ENCODE measurements around the gene CMYA5.

The CMYA5 gene

DNA sequence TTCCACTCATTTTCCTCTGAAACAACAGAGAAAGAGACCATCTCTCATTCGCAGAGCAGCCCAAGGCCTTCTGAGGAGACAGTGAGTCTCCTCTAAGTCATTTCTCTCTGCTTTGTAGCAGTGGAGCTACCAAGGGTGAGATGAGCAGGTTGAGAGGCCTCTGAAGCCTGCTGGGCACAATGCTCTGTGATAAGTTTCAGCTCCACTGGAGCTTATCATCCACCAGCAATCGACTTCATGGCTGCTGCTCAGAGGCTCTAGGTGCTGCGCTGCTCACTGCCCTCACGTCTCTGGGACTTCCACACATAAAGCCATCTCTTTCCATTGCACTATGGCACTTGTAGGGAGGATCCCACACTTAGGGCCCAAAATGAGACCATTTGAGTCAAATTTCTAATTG lies 96.3 kb downstream of the CMYA5 start:
- peaks cover 3% of the 10 kb centered on the region; the same call in 1 of the 2 replicates for H3K4me1 ChIP-seq (ENCODE audit: low read length)
- H3K9me3 ChIP-seq (ENCODE audit: insufficient read depth, low read length): no peaks in the 10 kb centered on the region
- no peak overlapping the region for H3K27ac ChIP-seq (ENCODE audit: low read length)
- no peaks in the 10 kb centered on the region for H3K27me3 ChIP-seq (ENCODE audit: low read depth, low read length)
- H3K4me3 ChIP-seq (ENCODE audit: low read length): no peak overlapping the region
- no peaks in the 10 kb centered on the region for H3K79me2 ChIP-seq (ENCODE audit: low read length)
- no peaks in the 10 kb centered on the region for H3K36me3 ChIP-seq (replicated peaks; ENCODE audit: low read depth, low read length)
- no peak overlapping the region for H2AFZ ChIP-seq (ENCODE audit: low read depth, low read length)
- no peak overlapping the region for H3K4me2 ChIP-seq (ENCODE audit: low read length)
- no peaks in the 10 kb centered on the region for H4K20me1 ChIP-seq (ENCODE audit: insufficient read depth, low read length)
- no peak overlapping the region for H3K9ac ChIP-seq (ENCODE audit: low read length)
- TF ChIP-seq CTCF (IDR thresholded peaks at IDR 0.05; ENCODE audit: low read depth, low read length) (no peak), EZH2phosphoT487 (IDR thresholded peaks at IDR 0.05; ENCODE audit: low read depth) (no peak)

GRCh38 chr5:79787448-79787847 lies 97.8 kb downstream of the CMYA5 start:
- no peaks in the 10 kb centered on the region for H4K20me1 ChIP-seq (ENCODE audit: insufficient read depth, low read length)
- no peaks in the 10 kb centered on the region for H3K79me2 ChIP-seq (ENCODE audit: low read length)
- H3K27me3 ChIP-seq (ENCODE audit: low read depth, low read length): no peaks in the 10 kb centered on the region
- H3K36me3 ChIP-seq (replicated peaks; ENCODE audit: low read depth, low read length): no peaks in the 10 kb centered on the region
- no peaks in the 10 kb centered on the region for H3K9me3 ChIP-seq (ENCODE audit: insufficient read depth, low read length)
- H3K4me3 ChIP-seq (ENCODE audit: low read length): no peak overlapping the region
- H3K4me1 ChIP-seq (ENCODE audit: low read length): peaks cover 3% of the 10 kb centered on the region; the same call in 1 of the 2 replicates
- no peak overlapping the region for H3K9ac ChIP-seq (ENCODE audit: low read length)
- no peak overlapping the region for H2AFZ ChIP-seq (ENCODE audit: low read depth, low read length)
- H3K4me2 ChIP-seq (ENCODE audit: low read length): no peak overlapping the region
- TF ChIP-seq CTCF (IDR thresholded peaks at IDR 0.05; ENCODE audit: low read depth, low read length) (no peak), EZH2phosphoT487 (IDR thresholded peaks at IDR 0.05; ENCODE audit: low read depth) (no peak)
- H3K27ac ChIP-seq (ENCODE audit: low read length): no peak overlapping the region

GRCh38 chr5:79791843-79792242 lies 102.2 kb downstream of the CMYA5 start:
- Histone ChIP-seq H3K79me2 (ENCODE audit: low read length) (no peaks in the 10 kb centered on the region), H3K27me3 (ENCODE audit: low read depth, low read length) (no peaks in the 10 kb centered on the region), H3K4me1 (ENCODE audit: low read length) (no peaks in the 10 kb centered on the region), H3K36me3 (replicated peaks; ENCODE audit: low read depth, low read length) (no peaks in the 10 kb centered on the region), H3K4me3 (ENCODE audit: low read length) (no peak overlapping the region), H2AFZ (ENCODE audit: low read depth, low read length) (no peak overlapping the region), H4K20me1 (ENCODE audit: insufficient read depth, low read length) (no peaks in the 10 kb centered on the region), H3K9ac (ENCODE audit: low read length) (no peak overlapping the region), H3K9me3 (ENCODE audit: insufficient read depth, low read length) (no peaks in the 10 kb centered on the region), H3K27ac (ENCODE audit: low read length) (no peak overlapping the region), H3K4me2 (ENCODE audit: low read length) (no peak overlapping the region)
- TF ChIP-seq CTCF (IDR thresholded peaks at IDR 0.05; ENCODE audit: low read depth, low read length) (no peak), EZH2phosphoT487 (IDR thresholded peaks at IDR 0.05; ENCODE audit: low read depth) (no peak)

- no peak overlapping the region for H3K27ac ChIP-seq (ENCODE audit: low read length)
- H3K9ac ChIP-seq (ENCODE audit: low read length): no peak overlapping the region
- H3K4me2 ChIP-seq (ENCODE audit: low read length): no peak overlapping the region
- H3K36me3 ChIP-seq (replicated peaks; ENCODE audit: low read depth, low read length): no peaks in the 10 kb centered on the region
- H3K4me1 ChIP-seq (ENCODE audit: low read length): no peaks in the 10 kb centered on the region
- no peaks in the 10 kb centered on the region for H3K27me3 ChIP-seq (ENCODE audit: low read depth, low read length)
- no peak overlapping the region for H2AFZ ChIP-seq (ENCODE audit: low read depth, low read length)
- TF ChIP-seq CTCF (IDR thresholded peaks at IDR 0.05; ENCODE audit: low read depth, low read length) (no peak), EZH2phosphoT487 (IDR thresholded peaks at IDR 0.05; ENCODE audit: low read depth) (no peak)
- H3K9me3 ChIP-seq (ENCODE audit: insufficient read depth, low read length): no peaks in the 10 kb centered on the region
- no peaks in the 10 kb centered on the region for H3K79me2 ChIP-seq (ENCODE audit: low read length)
- no peaks in the 10 kb centered on the region for H4K20me1 ChIP-seq (ENCODE audit: insufficient read depth, low read length)
- no peak overlapping the region for H3K4me3 ChIP-seq (ENCODE audit: low read length)
Measured at GRCh38 chr5:79792463-79792862, 102.8 kb downstream of the CMYA5 start.
